WTC11 (cell line): ENCODE measurements around the gene ZNF787. TPM values are rescaled to one million over a fixed set of nuclear protein-coding genes. Genes with fewer than 3 reads are reported as not detected.

ENCODE experiments used
- ATAC-seq: fragments of 200-7000 bp; cut with Tn5 transposase; 2 replicates; pipeline ENCODE4 v1.10.0; 2021; ENCODE audit warnings: mild to moderate bottlenecking, moderate library complexity
- CTCF ChIA-PET: fragments of 300-600 bp; sonication (Branson Sonifier 250); formaldehyde crosslinking; loops from one replicate; lab custom pipeline; 2021; ENCODE audit warnings: antibody characterized with exemption; lab: Charles Lee
- POLR2A ChIA-PET: fragments of 350-600 bp; sonication (Branson Sonifier 250); formaldehyde crosslinking; loops from one replicate; lab custom pipeline; 2021; ENCODE audit warnings: antibody characterized with exemption; lab: Charles Lee
- DNase-seq: peaks from one replicate; pipeline ENCODE4 v3.0.0; 2021; ENCODE audit warnings: low spot score
- H3K27ac Mint-ChIP-seq: 2 replicates; pipeline ENCODE4 v1.8.0; 2021; ENCODE audit warnings: mixed read lengths
- H3K27me3 Mint-ChIP-seq: 2 replicates; pipeline ENCODE4 v1.8.0; 2021; ENCODE audit warnings: low read depth, mild to moderate bottlenecking, moderate library complexity, mixed read lengths
- H3K36me3 Mint-ChIP-seq: 2 replicates; pipeline ENCODE4 v1.8.0; 2021; ENCODE audit warnings: mixed read lengths
- H3K4me1 Mint-ChIP-seq: 2 replicates; pipeline ENCODE4 v1.8.0; 2022; ENCODE audit warnings: mixed read lengths
- H3K4me3 Mint-ChIP-seq: 2 replicates; pipeline ENCODE4 v1.8.0; 2021; ENCODE audit warnings: mild to moderate bottlenecking, moderate library complexity, mixed read lengths
- H3K9me3 Mint-ChIP-seq: 2 replicates; pipeline ENCODE4 v1.8.0; 2021; ENCODE audit warnings: mixed read lengths
- ATF1 ChIP-seq: sonication (generic); formaldehyde crosslinking; IDR thresholded peaks from 2 replicates; pipeline ENCODE4 v1.8.1; 2023; ENCODE audit warnings: mild to moderate bottlenecking, moderate library complexity, missing genetic modification reagents
- CREM ChIP-seq: sonication (generic); formaldehyde crosslinking; IDR thresholded peaks from 2 replicates; pipeline ENCODE4 v1.8.1; 2022; ENCODE audit warnings: mild to moderate bottlenecking, missing genetic modification reagents, moderate library complexity
- ELF4 ChIP-seq: sonication (generic); formaldehyde crosslinking; IDR thresholded peaks from 2 replicates; pipeline ENCODE4 v1.8.1; 2022; ENCODE audit warnings: low read depth, mild to moderate bottlenecking, moderate library complexity, missing genetic modification reagents
- ETV6 ChIP-seq: sonication (generic); formaldehyde crosslinking; IDR thresholded peaks from 2 replicates; pipeline ENCODE4 v1.8.1; 2022; ENCODE audit warnings: mild to moderate bottlenecking, missing genetic modification reagents
- FOXP1 ChIP-seq: sonication (generic); formaldehyde crosslinking; IDR thresholded peaks from 2 replicates; pipeline ENCODE4 v1.8.0; 2022; ENCODE audit warnings: missing genetic modification reagents, mild to moderate bottlenecking, moderate library complexity, borderline replicate concordance
- GRHL2 ChIP-seq: fragments of 250-450 bp; sonication (Bioruptor Pico); IDR thresholded peaks from 2 replicates; pipeline ENCODE4 v1.8.0; 2022; ENCODE audit warnings: mild to moderate bottlenecking, moderate library complexity; ENCODE audit not compliant: insufficient replicate concordance, severe bottlenecking
- NFATC4 ChIP-seq: fragments of 250-450 bp; sonication (Bioruptor Pico); IDR thresholded peaks from 2 replicates; pipeline ENCODE4 v1.9.0; 2021; ENCODE audit warnings: mild to moderate bottlenecking
- NFE2L1 ChIP-seq: sonication (generic); formaldehyde crosslinking; IDR thresholded peaks from 2 replicates; pipeline ENCODE4 v1.8.1; 2023; ENCODE audit warnings: missing genetic modification reagents
- NR1H2 ChIP-seq: sonication (generic); formaldehyde crosslinking; IDR thresholded peaks from 2 replicates; pipeline ENCODE4 v1.9.0; 2021; ENCODE audit warnings: mild to moderate bottlenecking, moderate library complexity, missing genetic modification reagents
- NR2C2 ChIP-seq: sonication (generic); formaldehyde crosslinking; IDR thresholded peaks from 2 replicates; pipeline ENCODE4 v1.8.0; 2022; ENCODE audit warnings: mild to moderate bottlenecking, missing genetic modification reagents
- SMAD3 ChIP-seq: sonication (generic); formaldehyde crosslinking; IDR thresholded peaks from 2 replicates; pipeline ENCODE4 v1.8.0; 2022; ENCODE audit warnings: missing genetic modification reagents, mild to moderate bottlenecking, borderline replicate concordance
- SOX15 ChIP-seq: fragments of 250-450 bp; sonication (Bioruptor Pico); IDR thresholded peaks from 2 replicates; pipeline ENCODE4 v1.9.0; 2021; ENCODE audit warnings: mild to moderate bottlenecking
- SP1 ChIP-seq: sonication (generic); formaldehyde crosslinking; conservative IDR thresholded peaks from 2 replicates; pipeline ENCODE4 v1.8.1; 2022; ENCODE audit warnings: missing genetic modification reagents
- TCF7 ChIP-seq: sonication (generic); formaldehyde crosslinking; IDR thresholded peaks from 2 replicates; pipeline ENCODE4 v1.8.0; 2022; ENCODE audit warnings: mild to moderate bottlenecking, low read depth, missing genetic modification reagents, moderate library complexity
- ZNF219 ChIP-seq: sonication (generic); formaldehyde crosslinking; IDR thresholded peaks from 2 replicates; pipeline ENCODE4 v1.8.0; 2023; ENCODE audit warnings: missing genetic modification reagents, mild to moderate bottlenecking, borderline replicate concordance
- ZNF423 ChIP-seq: fragments of 250-450 bp; sonication (Bioruptor Pico); IDR thresholded peaks from 2 replicates; pipeline ENCODE4 v2.1.2; 2022; ENCODE audit warnings: mild to moderate bottlenecking, moderate library complexity
- ZNF671 ChIP-seq: fragments of 250-450 bp; sonication (Bioruptor Pico); IDR thresholded peaks from 2 replicates; pipeline ENCODE4 v1.8.0; 2021; ENCODE audit warnings: mild to moderate bottlenecking
- total RNA-seq: library from RNA; stranded (reverse); gene quantifications from 3 replicates; pipeline ENCODE4 v1.2.3, GENCODE V29; 2021
- TF ChIP-seq, protein P1 (sequence below): sonication (generic); formaldehyde crosslinking; IDR thresholded peaks from 2 replicates; pipeline ENCODE4 v1.8.1; 2023; ENCODE audit warnings: mild to moderate bottlenecking, missing genetic modification reagents, moderate library complexity
- TF ChIP-seq, protein P2 (sequence below): sonication (generic); formaldehyde crosslinking; IDR thresholded peaks from 2 replicates; pipeline ENCODE4 v1.8.1; 2023; ENCODE audit warnings: mild to moderate bottlenecking, missing genetic modification reagents
- TF ChIP-seq, protein P3 (sequence below): sonication (generic); formaldehyde crosslinking; IDR thresholded peaks from 2 replicates; pipeline ENCODE4 v1.8.0; 2022; ENCODE audit warnings: mild to moderate bottlenecking, missing genetic modification reagents
- TF ChIP-seq, protein P4 (sequence below): sonication (generic); formaldehyde crosslinking; conservative IDR thresholded peaks from 2 replicates; pipeline ENCODE4 v1.8.1; 2023; ENCODE audit warnings: mild to moderate bottlenecking, low read depth, missing genetic modification reagents, moderate library complexity
- TF ChIP-seq, protein P5 (sequence below): sonication (generic); formaldehyde crosslinking; IDR thresholded peaks from 2 replicates; pipeline ENCODE4 v1.8.1; 2023; ENCODE audit warnings: mild to moderate bottlenecking, missing genetic modification reagents, moderate library complexity
- TF ChIP-seq, protein P6 (sequence below): fragments of 250-450 bp; sonication (Bioruptor Pico); IDR thresholded peaks from 2 replicates; pipeline ENCODE4 v1.9.0; 2021; ENCODE audit warnings: moderate library complexity, mild to moderate bottlenecking, inconsistent platforms, borderline replicate concordance
- TF ChIP-seq, protein P7 (sequence below): sonication (generic); formaldehyde crosslinking; IDR thresholded peaks from 2 replicates; pipeline ENCODE4 v1.8.1; 2023; ENCODE audit warnings: mild to moderate bottlenecking, moderate library complexity, missing genetic modification reagents
- TF ChIP-seq, protein P8 (sequence below): sonication (generic); formaldehyde crosslinking; IDR thresholded peaks from 2 replicates; pipeline ENCODE4 v1.8.1; 2023; ENCODE audit warnings: mild to moderate bottlenecking, missing genetic modification reagents

ZNF787 gene
- total RNA-seq, 1 experiment from 2014 or later = 62.9 TPM

DNA sequence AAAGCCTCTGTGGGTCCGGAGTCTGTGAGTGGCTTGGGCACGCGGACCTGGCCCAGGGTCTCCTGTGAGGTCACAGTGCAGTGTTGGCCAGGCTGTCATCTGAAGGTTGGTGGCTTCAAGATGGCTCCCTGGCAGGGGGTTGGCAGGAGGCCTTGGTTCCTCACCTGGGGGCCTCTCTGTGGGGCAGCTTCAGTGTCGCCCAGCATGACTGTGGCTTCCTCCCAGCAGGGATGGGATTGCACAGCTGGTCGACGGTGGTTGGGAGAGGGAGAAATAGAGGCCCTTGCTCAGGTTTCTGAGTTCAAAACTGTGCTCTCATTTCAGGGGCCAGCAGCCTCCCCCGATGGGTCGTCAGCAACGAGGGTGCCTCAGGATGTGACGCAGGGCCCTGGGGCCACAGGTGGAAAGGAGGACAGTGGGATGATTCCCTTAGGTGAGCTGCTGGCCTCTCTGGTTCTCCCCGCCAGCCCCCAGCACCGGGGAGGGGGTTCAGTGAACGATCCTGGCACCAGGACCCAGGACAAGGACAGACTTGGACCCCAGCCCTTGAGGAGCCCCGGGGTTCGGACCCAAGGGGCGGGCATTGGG, 37.2 kb upstream of the ZNF787 start:
- H3K27me3 Mint-ChIP-seq = no peaks in the 10 kb centered on the region
- TF ChIP-seq ETV6 (no peak), NR1H2 (no peak), NFATC4 (CRISPR knock-in tag) (no peak), ZNF423 (no peak), CREM (no peak), TCF7 (CRISPR knock-in tag) (no peak), ATF1 (CRISPR knock-in tag) (no peak), SOX15 (CRISPR knock-in tag) (no peak)
- H3K27ac Mint-ChIP-seq = no peak overlapping the region
- peaks cover 34% of the 10 kb centered on the region for H3K36me3 Mint-ChIP-seq
- ATAC-seq (no peak), DNase-seq (no peak)
- H3K9me3 Mint-ChIP-seq = no peaks in the 10 kb centered on the region
- ChIA-PET POLR2A (no interaction called here), CTCF (interaction anchor here (0.9 to 1.3 kb wide), 2 partner anchors 14 to 53 kb away, joined by 4 to 5 read pairs; no protein-coding TSS in a partner anchor)
- peaks cover 13% of the 10 kb centered on the region for H3K4me1 Mint-ChIP-seq
- H3K4me3 Mint-ChIP-seq = no peak overlapping the region

DNA sequence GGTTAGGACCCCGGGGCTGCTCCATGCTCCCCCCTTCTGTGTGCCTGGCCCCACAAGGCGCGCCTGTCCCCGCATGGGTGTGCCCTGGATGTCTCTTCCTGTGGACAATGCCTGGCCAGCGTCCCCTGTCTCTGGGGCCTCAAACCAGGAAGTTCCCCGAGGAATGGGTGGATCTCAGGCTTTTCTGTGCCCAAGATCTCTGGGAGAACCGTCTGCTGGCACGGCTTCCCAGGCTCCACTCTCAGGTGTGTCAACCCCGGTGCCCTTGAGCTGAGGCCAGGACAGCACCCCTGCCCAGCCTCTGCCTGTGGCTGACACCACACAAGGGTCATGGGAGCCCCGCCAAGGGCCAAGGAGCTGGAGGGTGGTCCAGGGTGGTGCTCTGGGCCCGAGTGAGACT, 35.7 kb upstream of the ZNF787 start:
- Mint-ChIP-seq H3K9me3 (no peaks in the 10 kb centered on the region), H3K27me3 (no peaks in the 10 kb centered on the region), H3K4me1 (peaks cover 24% of the 10 kb centered on the region), H3K36me3 (peaks cover 34% of the 10 kb centered on the region), H3K4me3 (no peak overlapping the region), H3K27ac (no peak overlapping the region)
- POLR2A ChIA-PET = no interaction called here
- DNase-seq = no peak
- CTCF ChIA-PET = interaction anchor here (0.7 to 3.8 kb wide), 2 partner anchors 14 to 263 kb away, joined by 3 to 73 read pairs; no protein-coding TSS in a partner anchor
- ATAC-seq = no peak
- TF ChIP-seq SOX15 (CRISPR knock-in tag) = no peak
- no peak for TF ChIP-seq CREM
- TF ChIP-seq, protein P1, sequence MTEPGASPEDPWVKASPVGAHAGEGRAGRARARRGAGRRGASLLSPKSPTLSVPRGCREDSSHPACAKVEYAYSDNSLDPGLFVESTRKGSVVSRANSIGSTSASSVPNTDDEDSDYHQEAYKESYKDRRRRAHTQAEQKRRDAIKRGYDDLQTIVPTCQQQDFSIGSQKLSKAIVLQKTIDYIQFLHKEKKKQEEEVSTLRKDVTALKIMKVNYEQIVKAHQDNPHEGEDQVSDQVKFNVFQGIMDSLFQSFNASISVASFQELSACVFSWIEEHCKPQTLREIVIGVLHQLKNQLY (CRISPR knock-in tag) = no peak
- TF ChIP-seq FOXP1 (CRISPR knock-in tag) = no peak
- no peak for TF ChIP-seq ZNF671
- TF ChIP-seq, protein P2, sequence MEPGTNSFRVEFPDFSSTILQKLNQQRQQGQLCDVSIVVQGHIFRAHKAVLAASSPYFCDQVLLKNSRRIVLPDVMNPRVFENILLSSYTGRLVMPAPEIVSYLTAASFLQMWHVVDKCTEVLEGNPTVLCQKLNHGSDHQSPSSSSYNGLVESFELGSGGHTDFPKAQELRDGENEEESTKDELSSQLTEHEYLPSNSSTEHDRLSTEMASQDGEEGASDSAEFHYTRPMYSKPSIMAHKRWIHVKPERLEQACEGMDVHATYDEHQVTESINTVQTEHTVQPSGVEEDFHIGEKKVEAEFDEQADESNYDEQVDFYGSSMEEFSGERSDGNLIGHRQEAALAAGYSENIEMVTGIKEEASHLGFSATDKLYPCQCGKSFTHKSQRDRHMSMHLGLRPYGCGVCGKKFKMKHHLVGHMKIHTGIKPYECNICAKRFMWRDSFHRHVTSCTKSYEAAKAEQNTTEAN (CRISPR knock-in tag) = no peak
- TF ChIP-seq, protein P3, sequence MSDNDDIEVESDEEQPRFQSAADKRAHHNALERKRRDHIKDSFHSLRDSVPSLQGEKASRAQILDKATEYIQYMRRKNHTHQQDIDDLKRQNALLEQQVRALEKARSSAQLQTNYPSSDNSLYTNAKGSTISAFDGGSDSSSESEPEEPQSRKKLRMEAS (CRISPR knock-in tag) = no peak
- TF ChIP-seq, protein P4, sequence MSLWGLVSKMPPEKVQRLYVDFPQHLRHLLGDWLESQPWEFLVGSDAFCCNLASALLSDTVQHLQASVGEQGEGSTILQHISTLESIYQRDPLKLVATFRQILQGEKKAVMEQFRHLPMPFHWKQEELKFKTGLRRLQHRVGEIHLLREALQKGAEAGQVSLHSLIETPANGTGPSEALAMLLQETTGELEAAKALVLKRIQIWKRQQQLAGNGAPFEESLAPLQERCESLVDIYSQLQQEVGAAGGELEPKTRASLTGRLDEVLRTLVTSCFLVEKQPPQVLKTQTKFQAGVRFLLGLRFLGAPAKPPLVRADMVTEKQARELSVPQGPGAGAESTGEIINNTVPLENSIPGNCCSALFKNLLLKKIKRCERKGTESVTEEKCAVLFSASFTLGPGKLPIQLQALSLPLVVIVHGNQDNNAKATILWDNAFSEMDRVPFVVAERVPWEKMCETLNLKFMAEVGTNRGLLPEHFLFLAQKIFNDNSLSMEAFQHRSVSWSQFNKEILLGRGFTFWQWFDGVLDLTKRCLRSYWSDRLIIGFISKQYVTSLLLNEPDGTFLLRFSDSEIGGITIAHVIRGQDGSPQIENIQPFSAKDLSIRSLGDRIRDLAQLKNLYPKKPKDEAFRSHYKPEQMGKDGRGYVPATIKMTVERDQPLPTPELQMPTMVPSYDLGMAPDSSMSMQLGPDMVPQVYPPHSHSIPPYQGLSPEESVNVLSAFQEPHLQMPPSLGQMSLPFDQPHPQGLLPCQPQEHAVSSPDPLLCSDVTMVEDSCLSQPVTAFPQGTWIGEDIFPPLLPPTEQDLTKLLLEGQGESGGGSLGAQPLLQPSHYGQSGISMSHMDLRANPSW (CRISPR knock-in tag) = no peak
- no peak for TF ChIP-seq NFE2L1 (CRISPR knock-in tag)
- TF ChIP-seq, protein P5, sequence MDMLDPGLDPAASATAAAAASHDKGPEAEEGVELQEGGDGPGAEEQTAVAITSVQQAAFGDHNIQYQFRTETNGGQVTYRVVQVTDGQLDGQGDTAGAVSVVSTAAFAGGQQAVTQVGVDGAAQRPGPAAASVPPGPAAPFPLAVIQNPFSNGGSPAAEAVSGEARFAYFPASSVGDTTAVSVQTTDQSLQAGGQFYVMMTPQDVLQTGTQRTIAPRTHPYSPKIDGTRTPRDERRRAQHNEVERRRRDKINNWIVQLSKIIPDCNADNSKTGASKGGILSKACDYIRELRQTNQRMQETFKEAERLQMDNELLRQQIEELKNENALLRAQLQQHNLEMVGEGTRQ (CRISPR knock-in tag) = no peak
- TF ChIP-seq, protein P6, sequence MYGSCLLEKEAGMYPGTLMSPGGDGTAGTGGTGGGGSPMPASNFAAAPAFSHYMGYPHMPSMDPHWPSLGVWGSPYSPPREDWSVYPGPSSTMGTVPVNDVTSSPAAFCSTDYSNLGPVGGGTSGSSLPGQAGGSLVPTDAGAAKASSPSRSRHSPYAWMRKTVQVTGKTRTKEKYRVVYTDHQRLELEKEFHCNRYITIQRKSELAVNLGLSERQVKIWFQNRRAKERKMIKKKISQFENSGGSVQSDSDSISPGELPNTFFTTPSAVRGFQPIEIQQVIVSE (CRISPR knock-in tag) = no peak
- no peak for TF ChIP-seq GRHL2
- TF ChIP-seq ZNF219 (CRISPR knock-in tag) = no peak
- TF ChIP-seq NR2C2 (CRISPR knock-in tag) = no peak
- no peak for TF ChIP-seq ELF4 (CRISPR knock-in tag)
- no peak for TF ChIP-seq SMAD3 (CRISPR knock-in tag)
- no peak for TF ChIP-seq SP1 (CRISPR knock-in tag)
- TF ChIP-seq, protein P7, sequence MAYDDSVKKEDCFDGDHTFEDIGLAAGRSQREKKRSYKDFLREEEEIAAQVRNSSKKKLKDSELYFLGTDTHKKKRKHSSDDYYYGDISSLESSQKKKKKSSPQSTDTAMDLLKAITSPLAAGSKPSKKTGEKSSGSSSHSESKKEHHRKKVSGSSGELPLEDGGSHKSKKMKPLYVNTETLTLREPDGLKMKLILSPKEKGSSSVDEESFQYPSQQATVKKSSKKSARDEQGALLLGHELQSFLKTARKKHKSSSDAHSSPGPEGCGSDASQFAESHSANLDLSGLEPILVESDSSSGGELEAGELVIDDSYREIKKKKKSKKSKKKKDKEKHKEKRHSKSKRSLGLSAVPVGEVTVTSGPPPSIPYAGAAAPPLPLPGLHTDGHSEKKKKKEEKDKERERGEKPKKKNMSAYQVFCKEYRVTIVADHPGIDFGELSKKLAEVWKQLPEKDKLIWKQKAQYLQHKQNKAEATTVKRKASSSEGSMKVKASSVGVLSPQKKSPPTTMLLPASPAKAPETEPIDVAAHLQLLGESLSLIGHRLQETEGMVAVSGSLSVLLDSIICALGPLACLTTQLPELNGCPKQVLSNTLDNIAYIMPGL (CRISPR knock-in tag) = no peak
- TF ChIP-seq, protein P8, sequence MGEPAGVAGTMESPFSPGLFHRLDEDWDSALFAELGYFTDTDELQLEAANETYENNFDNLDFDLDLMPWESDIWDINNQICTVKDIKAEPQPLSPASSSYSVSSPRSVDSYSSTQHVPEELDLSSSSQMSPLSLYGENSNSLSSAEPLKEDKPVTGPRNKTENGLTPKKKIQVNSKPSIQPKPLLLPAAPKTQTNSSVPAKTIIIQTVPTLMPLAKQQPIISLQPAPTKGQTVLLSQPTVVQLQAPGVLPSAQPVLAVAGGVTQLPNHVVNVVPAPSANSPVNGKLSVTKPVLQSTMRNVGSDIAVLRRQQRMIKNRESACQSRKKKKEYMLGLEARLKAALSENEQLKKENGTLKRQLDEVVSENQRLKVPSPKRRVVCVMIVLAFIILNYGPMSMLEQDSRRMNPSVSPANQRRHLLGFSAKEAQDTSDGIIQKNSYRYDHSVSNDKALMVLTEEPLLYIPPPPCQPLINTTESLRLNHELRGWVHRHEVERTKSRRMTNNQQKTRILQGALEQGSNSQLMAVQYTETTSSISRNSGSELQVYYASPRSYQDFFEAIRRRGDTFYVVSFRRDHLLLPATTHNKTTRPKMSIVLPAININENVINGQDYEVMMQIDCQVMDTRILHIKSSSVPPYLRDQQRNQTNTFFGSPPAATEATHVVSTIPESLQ (CRISPR knock-in tag) = no peak
